Ovary (tissue), 9 donors: ENCODE measurements around the gene SPDYA. TPM values are rescaled to one million over a fixed set of nuclear protein-coding genes. Genes with fewer than 3 reads are reported as not detected.

Source experiments
- DNase-seq, 5 donors: peaks; one replicate each; pipeline ENCODE4 v3.0.0-alpha.2; 2019 to 2020
- H3K27ac ChIP-seq, 2 donors: fragments of 200-600 bp; one replicate each; pipeline versions ENCODE4 v1.5.1 to v1.8.0; 2019 to 2022
- H3K27me3 ChIP-seq: fragments of 200-600 bp; one replicate; pipeline ENCODE4 v1.8.0; 2022
- H3K36me3 ChIP-seq: fragments of 200-600 bp; sonication (generic); one replicate; pipeline ENCODE4 v1.5.1; 2019
- H3K4me1 ChIP-seq: one replicate; pipeline ENCODE4 v1.8.1; 2013; ENCODE audit warnings: mild to moderate bottlenecking, moderate library complexity; ENCODE audit not compliant: insufficient read depth
- H3K4me3 ChIP-seq: fragments of 200-600 bp; sonication (generic); one replicate; pipeline ENCODE4 v1.5.1; 2017
- H3K9me3 ChIP-seq, 2 donors: fragments of 200-600 bp in 1 of 2; sonication (generic) in 1 of 2; one replicate each; pipeline versions ENCODE4 v1.5.1 to v1.8.1; 2013 to 2019; ENCODE audit warnings: mild to moderate bottlenecking in 1 of 2, moderate library complexity in 1 of 2
- EP300 ChIP-seq: sonication (generic); formaldehyde crosslinking; IDR thresholded peaks from one replicate; pipeline ENCODE4 v1.6.1; 2017; ENCODE audit warnings: antibody characterized with exemption
- POLR2A ChIP-seq: fragments of 450-650 bp; IDR thresholded peaks from one replicate; pipeline ENCODE4 v1.6.1; 2017; ENCODE audit warnings: antibody characterized with exemption, mild to moderate bottlenecking, moderate library complexity
- WGBS, 3 donors: extraction: QIAGEN DNeasy Blood & Tissue Kit in 1 of 3; methylation state at CpG; one replicate each; pipeline versions ENCODE4 v1.1.5 to v1.1.7; 2013 to 2017; 5-methylcytosine and 5-hydroxymethylcytosine counted together
- intact Hi-C, 4 donors: fragments of 100-400 bp; cut with DNase I; formaldehyde crosslinking; loops; one replicate each; pipeline versions ENCODE4 v1.11.0 to v1.15.1; 2022 to 2023
- polyA plus RNA-seq, 2 donors: library from polyadenylated mRNA; stranded (reverse); fragments of 200-250 nt in 1 of 2; fragments of 350-450 nt in 1 of 2; fragmentation: Illumina TruSeq in 1 of 2; extraction: RNeasy Lipid Tissue Mini Kit (QIAGEN cat#74804) in 1 of 2; gene quantifications; one replicate each; pipeline ENCODE4 v1.2.3, GENCODE V29; 2013 to 2014
- total RNA-seq, 7 donors: library from RNA; depleted of rRNA in 2 of 7; stranded (reverse); fragments of >200 nt in 2 of 7; fragmentation: NEBNext Ultra II Directional in 3 of 7; extraction: Animal tissue kit (Norgen Biotek cat#: 25700) in 3 of 7; gene quantifications; one replicate each; pipeline versions ENCODE4 v1.1.0 to v1.2.4, GENCODE V29; 2016 to 2023
- TF ChIP-seq, protein P1 (sequence below), 3 donors: fragments of 450-650 bp in 2 of 3; fragments of 200-600 bp in 1 of 3; IDR thresholded peaks; one replicate each; pipeline versions ENCODE4 v1.5.1 to v1.8.0; 2016 to 2022; ENCODE audit warnings: antibody characterized with exemption in 3 of 3, mild to moderate bottlenecking in 1 of 3
- donor health status: DM: no; HTN: no; CAD: no; lungs with moderate emphysema.
- donor health status: DM: no; HTN: no; CAD: no.
- donor health status: Bipolar disorder and iron deficiency.
- donor health status: DM: yes; HTN: yes; CAD: no.
- donor health status: DM: no; HTN: no; CAD: no.
- donor health status: DM: yes; HTN: yes; CAD: no.

The SPDYA gene
- total and polyA plus RNA-seq, 9 donors, result 0.13 to 4.3 (median 0.94) TPM

DNA sequence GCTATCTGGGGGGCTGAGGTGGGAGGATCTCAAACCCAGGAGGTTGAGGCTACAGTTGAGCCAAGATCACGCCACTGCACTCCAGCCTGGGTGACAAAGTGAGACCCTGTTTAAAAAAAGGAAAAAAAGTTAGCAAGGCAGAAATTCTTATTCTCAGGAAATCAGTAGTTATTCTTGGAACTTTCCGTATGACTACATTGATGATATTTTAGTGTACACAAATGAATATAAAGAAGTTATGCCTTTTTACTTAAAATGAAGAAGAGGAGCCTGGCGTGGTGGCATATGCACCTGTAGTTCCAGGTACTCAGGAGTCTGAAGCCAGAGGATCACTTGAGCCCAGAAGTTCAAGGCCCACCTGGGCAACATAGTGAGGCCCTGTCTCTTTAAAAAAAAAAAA lies 7.4 kb downstream of the SPDYA start:
- no peaks in the 10 kb centered on the region for H3K27me3 ChIP-seq
- H3K4me3 ChIP-seq, result no peak overlapping the region
- TF ChIP-seq EP300, result no peak
- TF ChIP-seq, protein P1, sequence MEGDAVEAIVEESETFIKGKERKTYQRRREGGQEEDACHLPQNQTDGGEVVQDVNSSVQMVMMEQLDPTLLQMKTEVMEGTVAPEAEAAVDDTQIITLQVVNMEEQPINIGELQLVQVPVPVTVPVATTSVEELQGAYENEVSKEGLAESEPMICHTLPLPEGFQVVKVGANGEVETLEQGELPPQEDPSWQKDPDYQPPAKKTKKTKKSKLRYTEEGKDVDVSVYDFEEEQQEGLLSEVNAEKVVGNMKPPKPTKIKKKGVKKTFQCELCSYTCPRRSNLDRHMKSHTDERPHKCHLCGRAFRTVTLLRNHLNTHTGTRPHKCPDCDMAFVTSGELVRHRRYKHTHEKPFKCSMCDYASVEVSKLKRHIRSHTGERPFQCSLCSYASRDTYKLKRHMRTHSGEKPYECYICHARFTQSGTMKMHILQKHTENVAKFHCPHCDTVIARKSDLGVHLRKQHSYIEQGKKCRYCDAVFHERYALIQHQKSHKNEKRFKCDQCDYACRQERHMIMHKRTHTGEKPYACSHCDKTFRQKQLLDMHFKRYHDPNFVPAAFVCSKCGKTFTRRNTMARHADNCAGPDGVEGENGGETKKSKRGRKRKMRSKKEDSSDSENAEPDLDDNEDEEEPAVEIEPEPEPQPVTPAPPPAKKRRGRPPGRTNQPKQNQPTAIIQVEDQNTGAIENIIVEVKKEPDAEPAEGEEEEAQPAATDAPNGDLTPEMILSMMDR (IDR thresholded peaks at IDR 0.05), result no peak
- no peak for TF ChIP-seq POLR2A
- no peaks in the 10 kb centered on the region for H3K9me3 ChIP-seq
- WGBS, 3 donors, result 85 to 93% (median 87%) methylated on average over 3 of the region's 3 CpGs
- intact Hi-C loops, result no loop called here
- no peak overlapping the region for H3K27ac ChIP-seq
- H3K36me3 ChIP-seq, result no peaks in the 10 kb centered on the region
- DNase-seq, result no peak
- no peaks in the 10 kb centered on the region for H3K4me1 ChIP-seq

DNA sequence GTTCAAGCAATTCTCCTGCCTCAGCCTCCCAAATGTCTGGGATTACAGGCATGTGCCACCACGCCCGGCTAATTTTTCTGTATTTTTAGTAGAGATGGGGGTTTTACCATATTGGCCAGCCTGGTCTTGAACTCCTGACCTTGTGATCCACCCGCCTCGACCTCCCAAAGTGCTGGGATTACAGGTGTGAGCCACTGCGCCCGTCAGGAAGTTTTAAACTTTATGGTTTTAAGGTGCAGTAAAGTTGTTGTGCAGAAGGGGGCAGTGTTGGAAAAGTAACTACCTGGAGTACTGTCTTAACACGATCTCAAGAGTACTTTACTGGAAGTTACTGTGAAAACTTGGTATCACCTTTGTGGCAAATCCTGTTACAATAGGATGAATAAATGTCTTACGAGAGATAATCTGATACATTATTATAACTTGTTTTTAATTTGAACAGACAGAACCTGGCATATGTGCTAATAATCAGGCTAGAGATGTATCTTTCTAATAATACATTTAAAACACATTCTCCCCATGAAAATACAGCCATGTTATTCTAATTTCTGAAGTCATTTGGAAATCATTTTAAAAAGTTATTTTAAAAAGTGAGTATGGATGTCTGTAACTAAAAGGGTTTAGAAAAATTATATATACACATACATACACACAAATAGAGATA lies 10.8 kb downstream of the SPDYA start:
- intact Hi-C loops, result no loop called here
- DNase-seq, result peak in 3 of 5 donors; percentile 25 to 55 (median 34)
- Histone ChIP-seq H3K4me3 (no peak overlapping the region), H3K4me1 (no peaks in the 10 kb centered on the region), H3K27ac (no peak overlapping the region), H3K9me3 (no peaks in the 10 kb centered on the region), H3K36me3 (no peaks in the 10 kb centered on the region), H3K27me3 (no peaks in the 10 kb centered on the region)
- TF ChIP-seq EP300 (no peak), POLR2A (no peak)
- TF ChIP-seq, protein P1 (IDR thresholded peaks at IDR 0.05), result peak; percentile 36 to 59 (median 41)
- 3 to 7% (median 5%) methylated on average over 8 of the region's 8 CpGs for WGBS, 3 donors

DNA sequence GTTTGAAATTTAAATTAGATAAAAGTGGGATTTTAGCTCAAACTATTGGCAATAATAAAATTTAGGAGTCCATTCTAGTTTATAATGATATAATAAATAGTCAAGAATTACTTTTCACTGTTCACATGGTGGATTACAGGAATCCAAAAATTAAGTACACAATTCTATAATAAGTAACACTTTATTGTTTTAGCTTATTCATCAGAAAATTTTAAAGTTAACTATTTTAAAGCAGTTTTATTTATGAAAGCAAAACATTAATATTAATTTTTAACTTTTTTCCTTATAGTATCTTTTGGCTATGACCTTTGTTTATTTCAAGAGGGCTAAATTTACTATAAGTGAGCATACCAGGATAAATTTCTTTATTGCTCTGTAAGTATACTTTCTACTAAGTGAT lies 11.4 kb downstream of the SPDYA start:
- H3K36me3 ChIP-seq, result no peaks in the 10 kb centered on the region
- H3K4me3 ChIP-seq, result no peak overlapping the region
- H3K27ac ChIP-seq, result no peak overlapping the region
- intact Hi-C loops, result no loop called here
- no peak for DNase-seq
- H3K27me3 ChIP-seq, result no peaks in the 10 kb centered on the region
- TF ChIP-seq EP300, result no peak
- TF ChIP-seq, protein P1 (IDR thresholded peaks at IDR 0.05), result no peak
- TF ChIP-seq POLR2A, result no peak
- no peaks in the 10 kb centered on the region for H3K4me1 ChIP-seq
- no peaks in the 10 kb centered on the region for H3K9me3 ChIP-seq

DNA sequence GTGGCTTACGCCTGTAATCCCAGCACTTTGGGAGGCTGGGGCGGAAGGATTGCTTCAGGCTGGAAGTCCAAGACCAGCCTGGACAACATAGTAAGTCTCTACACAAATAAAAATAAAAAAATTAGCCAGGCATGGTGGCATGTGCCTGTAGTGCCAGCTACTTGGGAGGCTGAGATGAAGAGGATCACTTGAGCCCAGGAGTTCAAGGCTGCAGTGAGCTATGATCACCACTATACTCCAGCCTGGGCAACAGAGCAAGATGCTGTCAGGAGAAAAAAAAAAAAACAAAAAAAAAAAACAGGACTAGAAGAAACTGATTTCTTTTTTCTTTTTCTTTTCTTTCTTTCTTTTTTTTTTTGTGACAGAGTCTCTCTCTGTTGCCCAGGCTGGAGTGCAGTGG lies 13.6 kb downstream of the SPDYA start:
- no peak overlapping the region for H3K4me3 ChIP-seq
- no peaks in the 10 kb centered on the region for H3K4me1 ChIP-seq
- no peaks in the 10 kb centered on the region for H3K27me3 ChIP-seq
- intact Hi-C loops, result no loop called here
- H3K36me3 ChIP-seq, result no peaks in the 10 kb centered on the region
- H3K9me3 ChIP-seq, result no peaks in the 10 kb centered on the region
- H3K27ac ChIP-seq, result no peak overlapping the region
- WGBS, 3 donors, result 94 to 96% (median 95%) methylated on average over 2 of the region's 2 CpGs
- no peak for TF ChIP-seq POLR2A
- TF ChIP-seq, protein P1 (IDR thresholded peaks at IDR 0.05), result no peak
- TF ChIP-seq EP300, result no peak
- no peak for DNase-seq
